K562 (cell line): ENCODE results near the gene FRRS1L. TPM values are rescaled to one million over a fixed set of nuclear protein-coding genes. Genes with fewer than 3 reads are reported as not detected.

Source experiments
- ARID1B ChIP-seq: fragments of 450-650 bp; IDR thresholded peaks from 2 replicates; pipeline ENCODE4 v1.6.1; 2016; ENCODE audit warnings: antibody characterized with exemption, mild to moderate bottlenecking, inconsistent platforms
- CAMTA2 ChIP-seq: fragments of 250-450 bp; sonication (Bioruptor Pico); conservative IDR thresholded peaks from 2 replicates; pipeline ENCODE4 v1.5.1; 2022
- CHD7 ChIP-seq: fragments of 200-600 bp; sonication (generic); IDR thresholded peaks from one replicate; pipeline ENCODE4 v1.6.1; 2012; ENCODE audit warnings: mild to moderate bottlenecking, low read depth, low read length, inconsistent platforms
- COPS2 ChIP-seq: fragments of 450-650 bp; conservative IDR thresholded peaks from 2 replicates; pipeline ENCODE4 v1.6.1; 2016; ENCODE audit warnings: mild to moderate bottlenecking, moderate library complexity
- ELF1 ChIP-seq: fragments of 200-800 bp; sonication (Bioruptor generic); IDR thresholded peaks from 2 replicates; pipeline ENCODE4 v1.6.1; 2016; ENCODE audit warnings: missing genetic modification characterization, missing compliant biosample characterization
- NCOR1 ChIP-seq: fragments of 450-650 bp; IDR thresholded peaks from 2 replicates; pipeline ENCODE4 v1.6.1; 2016; ENCODE audit warnings: mild to moderate bottlenecking, moderate library complexity
- SAFB2 ChIP-seq: fragments of 200-400 bp; formaldehyde crosslinking; IDR thresholded peaks from 2 replicates; pipeline ENCODE4 v1.6.1; 2018; ENCODE audit warnings: borderline replicate concordance, low read length, low read depth, moderate library complexity; ENCODE audit not compliant: severe bottlenecking
- STAT6 ChIP-seq: sonication (generic); formaldehyde crosslinking; IDR thresholded peaks from 2 replicates; pipeline ENCODE4 v1.8.1; 2023; ENCODE audit warnings: mild to moderate bottlenecking, missing genetic modification reagents
- TCF15 ChIP-seq: fragments of 250-450 bp; sonication (Bioruptor Pico); IDR thresholded peaks from 2 replicates; pipeline ENCODE4 v1.8.0; 2022; ENCODE audit warnings: moderate library complexity, mild to moderate bottlenecking, inconsistent platforms
- ZNF347 ChIP-seq: fragments of 450-650 bp; formaldehyde crosslinking; IDR thresholded peaks from 2 replicates; pipeline ENCODE4 v1.4.0; 2020; ENCODE audit warnings: low read depth, mild to moderate bottlenecking, moderate library complexity
- ZNF512 ChIP-seq: IDR thresholded peaks from 2 replicates; pipeline ENCODE4 v1.6.1; 2016; ENCODE audit warnings: missing genetic modification characterization, missing compliant biosample characterization
- polyA plus RNA-seq, 8 experiments: library from polyadenylated mRNA; depleted of rRNA in 4 of 8; stranded (reverse) in 5 of 8; unstranded in 3 of 8; fragments of >200 nt; fragmentation: Nextera tagmentation in 2 of 8; fragmentation: Illumina TruSeq in 1 of 8; extraction: Ambion mirVana in 2 of 8; extraction: Trizol in 1 of 8; gene quantifications; 2 replicates each; pipeline versions ENCODE4 v1.2.1 to v1.2.3, GENCODE V29; 2011 to 2014; ENCODE audit warnings: inconsistent platforms in 1 of 8, missing spikeins in 1 of 8
- total RNA-seq, 7 experiments: library from RNA; depleted of rRNA in 6 of 7; stranded (reverse); fragments of >200 nt in 6 of 7; fragmentation: Illumina TruSeq in 2 of 7; extraction: Trizol in 2 of 7; gene quantifications; 2 replicates each; pipeline versions ENCODE4 v1.2.1 to v1.2.3, GENCODE V29; 2011 to 2021; ENCODE audit warnings: low replicate concordance in 1 of 7

The FRRS1L gene
- total and polyA plus RNA-seq, 9 of the 15 experiments (the other 6 are each of a cell fraction or from before 2014, with no cell fraction given) = under 0.01 to 0.04 (median 0.03) TPM; not detected in 5

GRCh38 chr9:109143881-109144562 is 23.0 kb downstream of the FRRS1L start (continued):
- no peak for TF ChIP-seq CHD7
- no peak for TF ChIP-seq SAFB2
- peak; percentile 51; the same call in 1 of the 2 replicates for TF ChIP-seq ARID1B
- no peak for TF ChIP-seq STAT6 (CRISPR knock-in tag)
- no peak for TF ChIP-seq TCF15
- TF ChIP-seq COPS2 = no peak
- TF ChIP-seq ZNF347 (CRISPR knock-in tag) = no peak
- TF ChIP-seq NCOR1 = peak; percentile 32; the same call in 1 of the 2 replicates
- no peak for TF ChIP-seq ZNF512
- TF ChIP-seq ELF1 (tag) = peak; percentile 47; the same call in 1 of the 2 replicates
- no peak for TF ChIP-seq CAMTA2 (CRISPR knock-in tag)
